Endodermal cell (in vitro differentiated cells): ENCODE results near the gene IL1RN. TPM values are rescaled to one million over a fixed set of nuclear protein-coding genes. Genes with fewer than 3 reads are reported as not detected.
A peak's percentile ranks its signal among the peaks of the same experiment; 100 is the strongest.

Experiments used
- DNase-seq: peaks from one replicate; pipeline ENCODE4 v3.0.0-alpha.2; 2017
- H3K27ac ChIP-seq: 2 replicates; pipeline ENCODE4 v1.5.1; 2013; ENCODE audit warnings: mild to moderate bottlenecking, low read depth, low read length, moderate library complexity
- H3K27me3 ChIP-seq: 2 replicates; pipeline ENCODE4 v1.6.1; 2013; ENCODE audit warnings: mild to moderate bottlenecking, low read length, moderate library complexity; ENCODE audit not compliant: insufficient read depth, control insufficient read depth, poor library complexity, severe bottlenecking
- H3K36me3 ChIP-seq: 2 replicates; pipeline ENCODE4 v1.7.0; 2013; ENCODE audit warnings: mild to moderate bottlenecking, low read length, moderate library complexity; ENCODE audit not compliant: control insufficient read depth, insufficient read depth
- H3K4me1 ChIP-seq: one replicate; pipeline ENCODE4 v1.7.0; 2013; ENCODE audit warnings: low read length; ENCODE audit not compliant: control insufficient read depth, insufficient read depth
- H3K4me3 ChIP-seq: 2 replicates; pipeline ENCODE4 v1.5.1; 2013; ENCODE audit warnings: mild to moderate bottlenecking, low read length, moderate library complexity
- H3K9ac ChIP-seq: 2 replicates; pipeline ENCODE4 v1.6.1; 2013; ENCODE audit warnings: mild to moderate bottlenecking, low read length, moderate library complexity; ENCODE audit not compliant: poor library complexity, severe bottlenecking; ENCODE audit errors: extremely low read depth
- H3K9me3 ChIP-seq: 2 replicates; pipeline ENCODE4 v1.6.1; 2013; ENCODE audit warnings: mild to moderate bottlenecking, low read length, moderate library complexity; ENCODE audit not compliant: control insufficient read depth
- H3K27ac Mint-ChIP-seq: 2 replicates; pipeline ENCODE4 v1.8.0; 2020; ENCODE audit warnings: mixed read lengths
- H3K27me3 Mint-ChIP-seq: 2 replicates; pipeline ENCODE4 v1.8.0; 2021; ENCODE audit warnings: mild to moderate bottlenecking, mixed read lengths; ENCODE audit not compliant: insufficient read depth
- H3K36me3 Mint-ChIP-seq: 2 replicates; pipeline ENCODE4 v1.8.0; 2020; ENCODE audit warnings: low read depth, mixed read lengths
- H3K4me1 Mint-ChIP-seq: 2 replicates; pipeline ENCODE4 v1.8.0; 2020; ENCODE audit warnings: mixed read lengths
- H3K4me3 Mint-ChIP-seq: 2 replicates; pipeline ENCODE4 v1.8.0; 2020; ENCODE audit warnings: mild to moderate bottlenecking, moderate library complexity, mixed read lengths
- H3K9me3 Mint-ChIP-seq: 2 replicates; pipeline ENCODE4 v1.8.0; 2020; ENCODE audit warnings: mild to moderate bottlenecking, mixed read lengths
- CTCF ChIP-seq: fragments of 200-600 bp; sonication (generic); conservative IDR thresholded peaks from 2 replicates; pipeline ENCODE4 v1.5.0; 2021; ENCODE audit warnings: antibody characterized with exemption, mild to moderate bottlenecking
- WGBS, 2 experiments: methylation state at CpG; one replicate each; pipeline versions ENCODE4 v1.1.5 to v1.1.7; 2013; ENCODE audit warnings: missing lambda C conversion rate in 2 of 2, mixed read lengths in 1 of 2; ENCODE audit not compliant: insufficient coverage in 1 of 2, insufficient read length in 1 of 2; 5-methylcytosine and 5-hydroxymethylcytosine counted together
- total RNA-seq, 2 donors: library from RNA; stranded (reverse); fragmentation: NEBNext Ultra II Directional in 1 of 2; extraction: Animal tissue kit (Norgen Biotek cat#: 25700) in 1 of 2; gene quantifications; 2 replicates in 1 of 2; 3 replicates in 1 of 2; pipeline ENCODE4 v1.2.1, GENCODE V29; 2021

The IL1RN gene
- total RNA-seq, 2 donors from 2014 or later: not detected

- Mint-ChIP-seq H3K27me3 (peaks cover 10% of the 10 kb centered on the region), H3K27ac (no peak overlapping the region), H3K4me3 (no peak overlapping the region), H3K4me1 (peaks cover 2% of the 10 kb centered on the region), H3K9me3 (no peaks in the 10 kb centered on the region), H3K36me3 (no peaks in the 10 kb centered on the region)
- no peak for TF ChIP-seq CTCF
- Histone ChIP-seq H3K27me3 (peaks cover under 1% of the 10 kb centered on the region), H3K4me3 (no peak overlapping the region), H3K36me3 (no peaks in the 10 kb centered on the region), H3K4me1 (no peaks in the 10 kb centered on the region), H3K9ac (no peak overlapping the region), H3K9me3 (no peaks in the 10 kb centered on the region), H3K27ac (no peak overlapping the region)
- no peak for DNase-seq
Observed at GRCh38 chr2:113134717-113135116, 7.3 kb downstream of the IL1RN start.

- Histone ChIP-seq H3K4me3 (no peak overlapping the region), H3K4me1 (no peaks in the 10 kb centered on the region), H3K9ac (no peak overlapping the region), H3K27ac (no peak overlapping the region), H3K9me3 (no peaks in the 10 kb centered on the region), H3K36me3 (no peaks in the 10 kb centered on the region), H3K27me3 (no peaks in the 10 kb centered on the region)
- H3K27me3 Mint-ChIP-seq: peaks cover 10% of the 10 kb centered on the region
- no peak overlapping the region for H3K27ac Mint-ChIP-seq
- 80% methylated on average over 1 of the region's 1 CpG; no CpG with 5 or more reads in 1 of the 2 experiments for WGBS, 2 experiments
- no peak for TF ChIP-seq CTCF
- no peak overlapping the region for H3K4me3 Mint-ChIP-seq
- DNase-seq: no peak
- no peaks in the 10 kb centered on the region for H3K9me3 Mint-ChIP-seq
- H3K4me1 Mint-ChIP-seq: peaks cover 2% of the 10 kb centered on the region
- no peaks in the 10 kb centered on the region for H3K36me3 Mint-ChIP-seq
Observed at GRCh38 chr2:113135317-113135716, 7.9 kb downstream of the IL1RN start.

GRCh38 chr2:113136828-113137775 is 9.7 kb downstream of the IL1RN start:
- Mint-ChIP-seq H3K36me3 (no peaks in the 10 kb centered on the region), H3K4me3 (no peak overlapping the region), H3K27me3 (peaks cover 5% of the 10 kb centered on the region), H3K9me3 (no peaks in the 10 kb centered on the region), H3K27ac (no peak overlapping the region), H3K4me1 (peaks cover 2% of the 10 kb centered on the region)
- no peaks in the 10 kb centered on the region for H3K9me3 ChIP-seq
- no peaks in the 10 kb centered on the region for H3K36me3 ChIP-seq
- no peaks in the 10 kb centered on the region for H3K27me3 ChIP-seq
- no peaks in the 10 kb centered on the region for H3K4me1 ChIP-seq
- WGBS, 2 experiments: 30 to 51% methylated on average over 6 to 8 of the region's 8 CpGs
- H3K9ac ChIP-seq: no peak overlapping the region
- H3K4me3 ChIP-seq: no peak overlapping the region
- peak; percentile 82 for TF ChIP-seq CTCF
- H3K27ac ChIP-seq: no peak overlapping the region
- DNase-seq: peak; percentile 74
